NCI-H524 treated with DMSO at 0.1 percent for 48 hours (cell line): ENCODE results near the gene C14orf180.
"Not testable (repeated sequence)": the region's sequence is repeated elsewhere in the genome, so short reads cannot be mapped to it uniquely, and the experiment has no call there.

Source experiments
- DNase-seq: peaks from one replicate; lab custom pipeline; 2025; lab: John Stamatoyannopoulos, UW

The C14orf180 gene

DNA sequence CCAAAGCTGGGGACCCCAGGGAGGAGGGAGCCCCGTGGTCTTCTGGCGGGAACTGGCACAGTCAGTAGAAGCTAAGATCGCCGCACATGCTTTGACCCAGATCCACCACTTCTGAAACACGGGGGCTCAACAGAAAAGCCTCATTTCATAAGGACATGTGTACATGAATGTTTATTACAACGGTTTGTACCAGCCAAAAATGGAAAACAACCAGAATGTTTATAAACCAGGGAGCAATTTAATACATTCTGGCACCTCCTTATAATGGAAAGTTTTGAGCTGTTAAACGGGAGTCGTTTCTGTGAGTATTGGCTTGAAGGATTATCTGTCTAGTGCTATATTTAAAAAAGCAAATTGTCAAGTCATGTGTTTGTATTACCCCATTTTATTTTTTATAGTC, 32.3 kb downstream of the C14orf180 start:
- no peak for DNase-seq

DNA sequence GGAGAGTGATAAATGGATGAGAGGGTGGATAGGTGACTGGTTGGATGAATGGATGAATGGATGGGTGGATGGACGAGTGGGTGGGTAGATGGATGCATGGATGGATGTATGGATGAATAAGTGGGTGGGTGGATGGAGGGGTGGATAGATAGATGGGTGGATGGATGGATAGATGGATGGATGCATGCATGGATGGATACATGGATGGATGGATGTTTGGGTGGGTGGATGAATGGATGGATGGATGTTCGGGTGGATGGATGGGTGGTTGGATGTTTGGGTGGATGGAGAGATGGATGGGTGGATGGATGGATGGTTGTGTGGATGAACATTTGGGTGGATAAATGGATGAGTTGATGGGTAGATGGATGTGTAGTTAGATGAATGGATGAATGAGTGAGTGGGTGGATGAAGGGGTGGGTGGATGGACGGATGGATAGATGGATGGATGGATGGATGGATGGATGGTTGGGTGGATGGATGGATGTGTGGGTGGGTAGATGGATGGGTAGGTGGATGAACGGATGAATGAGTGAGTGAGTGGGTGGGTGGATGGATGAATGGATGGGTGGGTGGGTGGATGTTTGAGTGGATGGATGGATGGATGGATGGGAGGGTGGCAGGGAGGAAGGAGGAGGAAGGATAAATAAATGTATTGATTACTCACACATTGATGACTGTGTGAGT, 34.7 kb downstream of the C14orf180 start:
- DNase-seq: no peak

DNA sequence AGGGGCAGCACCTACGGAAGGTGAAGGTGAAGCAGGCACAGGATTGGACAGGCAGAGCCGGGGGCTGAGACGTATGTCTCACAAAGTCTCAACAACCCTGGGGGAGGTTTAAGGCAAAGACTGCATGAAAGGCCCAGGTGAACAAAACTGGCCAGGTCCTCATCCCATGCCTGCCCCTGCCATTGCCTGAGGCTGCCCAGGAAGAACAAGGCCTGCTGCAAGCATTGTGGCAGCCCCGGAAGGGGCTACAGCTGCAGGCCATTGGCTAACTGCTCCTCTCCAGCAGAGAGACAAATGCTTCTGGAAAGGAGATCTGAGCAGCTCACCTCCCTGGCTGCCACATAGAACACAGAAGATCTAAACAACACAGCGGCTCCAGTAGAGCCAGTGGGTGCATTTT, 45.4 kb downstream of the C14orf180 start:
- no peak for DNase-seq

DNA sequence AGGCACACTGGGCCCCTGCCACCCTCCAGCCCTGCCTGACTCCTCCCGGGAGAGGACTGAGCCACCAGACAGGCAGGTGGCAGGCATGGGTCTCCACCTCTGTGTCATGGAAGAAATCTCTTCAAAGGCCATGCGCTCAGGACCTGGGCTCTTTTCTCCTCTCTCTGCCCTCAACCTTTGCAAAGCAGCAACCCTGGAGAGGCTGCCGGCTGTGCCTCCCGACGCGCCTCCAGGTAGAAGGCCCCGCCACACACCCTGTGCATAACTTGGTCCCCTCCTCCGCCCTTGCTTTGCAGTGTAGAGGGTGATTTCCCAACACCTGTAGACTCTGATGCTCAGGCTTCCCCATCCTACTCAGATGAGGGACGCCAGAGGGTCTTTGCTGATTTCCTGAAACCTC, 53.2 kb downstream of the C14orf180 start:
- no peak for DNase-seq

DNA sequence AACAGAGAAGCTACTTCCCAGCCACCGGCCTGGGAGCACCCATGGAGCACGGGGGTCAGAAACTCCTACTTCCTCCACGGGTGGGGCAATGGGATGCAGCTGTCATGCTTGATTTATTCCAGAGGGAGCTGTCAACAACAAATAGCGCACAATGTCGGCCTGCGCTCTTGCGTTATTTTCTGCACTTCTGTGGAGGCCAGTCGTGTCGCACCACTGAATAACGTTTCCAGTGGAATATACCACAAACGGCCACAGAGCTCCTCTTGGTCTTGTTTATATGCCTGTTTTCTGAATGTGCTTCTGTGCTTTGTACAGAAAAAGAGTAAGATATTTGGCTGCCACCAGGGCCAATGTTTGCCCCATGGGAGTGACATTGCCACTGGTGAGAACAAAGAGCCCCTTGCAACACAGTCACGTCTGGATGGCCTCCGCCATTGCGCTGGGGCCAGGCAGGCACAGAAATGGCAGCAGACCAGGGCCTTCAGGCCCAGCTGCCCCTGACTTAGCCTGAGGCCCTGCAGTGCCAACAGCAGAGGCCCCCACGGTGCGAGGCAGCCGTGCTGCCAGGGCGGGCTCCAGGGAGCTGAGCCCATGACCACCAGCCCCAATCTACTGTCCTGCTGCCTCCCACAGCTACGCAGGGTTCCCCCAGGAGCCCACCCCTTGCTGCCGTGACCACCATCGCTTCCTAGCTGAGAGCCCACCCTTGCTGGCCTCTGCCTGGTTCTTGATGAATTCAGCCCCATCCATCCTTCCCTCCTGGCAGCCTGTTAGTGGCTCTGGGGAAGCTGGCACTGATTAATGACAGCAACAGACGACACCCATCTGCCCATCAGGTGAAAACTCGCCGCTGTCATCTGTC, 53.9 kb downstream of the C14orf180 start:
- DNase-seq: no peak

DNA sequence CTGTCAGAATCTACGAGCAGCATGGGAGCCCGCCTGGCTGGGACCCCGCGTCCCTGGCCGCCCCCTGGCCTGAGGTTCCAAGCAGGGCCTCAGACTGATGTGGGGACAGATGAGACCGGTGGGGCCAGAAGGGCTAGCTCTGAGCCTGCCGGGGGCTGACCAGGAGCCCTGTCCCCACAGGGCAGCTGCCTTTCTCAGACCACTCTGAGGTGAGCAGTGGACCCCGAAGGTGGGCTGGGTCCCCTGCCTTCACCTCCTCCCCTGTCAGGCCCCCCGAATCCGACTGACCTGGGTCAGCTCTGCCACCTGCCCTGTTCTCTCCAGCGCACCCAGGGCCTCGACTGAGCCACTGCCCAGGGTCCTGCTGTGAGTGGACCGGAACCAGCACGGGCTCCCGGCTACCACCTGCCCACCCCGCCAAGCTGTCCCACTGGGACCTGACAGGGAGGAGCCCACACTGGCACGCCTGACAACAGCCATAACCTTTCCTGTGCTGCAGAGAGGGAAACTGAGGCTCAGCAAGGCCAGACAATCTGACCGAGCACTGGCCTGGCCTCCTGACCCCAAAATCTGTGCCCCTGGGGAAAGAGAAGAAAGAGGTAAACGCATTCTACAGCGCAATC, 54.7 kb downstream of the C14orf180 start:
- DNase-seq: no peak

DNA sequence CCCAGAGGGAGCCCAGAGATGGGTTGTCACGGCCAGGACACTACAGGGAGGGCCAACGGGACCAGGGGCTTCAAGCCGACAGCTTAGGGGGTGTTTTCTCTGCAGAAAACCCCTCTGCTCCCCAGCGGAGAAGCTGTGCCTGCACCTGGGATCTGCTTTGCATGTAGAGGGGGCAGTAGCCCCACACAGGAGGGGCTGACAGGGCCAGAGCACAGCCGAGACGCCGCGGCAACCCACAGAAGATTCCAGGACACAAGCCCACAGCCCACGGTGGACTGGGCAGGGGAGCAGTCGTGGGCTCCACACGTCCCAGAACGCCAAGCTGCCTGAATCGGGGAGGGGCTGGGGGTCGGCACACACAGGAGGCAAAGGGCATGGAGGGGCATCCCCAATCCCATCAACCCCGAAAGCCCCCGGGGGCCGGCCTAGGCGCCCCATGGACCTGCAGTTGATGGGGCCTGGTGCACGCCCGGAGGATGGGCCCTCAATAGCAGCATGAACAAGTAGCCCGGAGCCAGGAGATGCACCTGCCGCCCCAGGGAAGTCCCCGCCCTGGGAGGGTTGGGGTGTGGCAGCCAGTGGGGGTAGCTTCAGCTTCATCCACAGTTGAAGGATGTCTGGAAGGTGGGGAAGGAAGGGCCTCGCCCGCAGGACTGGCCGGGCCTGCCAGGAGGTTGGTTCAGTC, 55.5 kb downstream of the C14orf180 start:
- no peak for DNase-seq

DNA sequence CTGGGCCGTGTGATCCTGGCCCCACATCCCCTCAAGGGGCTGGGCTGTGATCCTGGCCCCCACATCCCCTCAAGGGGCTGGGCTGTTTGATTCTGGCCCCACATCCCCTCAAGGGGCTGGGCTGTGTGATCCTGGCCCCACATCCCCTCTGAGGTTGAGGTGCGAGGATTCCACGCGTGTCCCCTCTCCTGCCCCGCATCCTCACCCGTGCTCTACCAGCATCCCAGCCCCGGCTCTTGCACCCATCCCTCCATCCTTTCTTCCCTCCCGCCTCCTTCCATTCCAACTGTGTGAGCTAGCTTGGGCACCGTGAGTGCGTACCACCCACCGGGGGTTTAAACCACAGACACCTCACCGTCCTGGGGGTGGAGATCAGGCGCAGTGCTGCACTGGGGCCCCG, 56.2 kb downstream of the C14orf180 start:
- DNase-seq: no peak

DNA sequence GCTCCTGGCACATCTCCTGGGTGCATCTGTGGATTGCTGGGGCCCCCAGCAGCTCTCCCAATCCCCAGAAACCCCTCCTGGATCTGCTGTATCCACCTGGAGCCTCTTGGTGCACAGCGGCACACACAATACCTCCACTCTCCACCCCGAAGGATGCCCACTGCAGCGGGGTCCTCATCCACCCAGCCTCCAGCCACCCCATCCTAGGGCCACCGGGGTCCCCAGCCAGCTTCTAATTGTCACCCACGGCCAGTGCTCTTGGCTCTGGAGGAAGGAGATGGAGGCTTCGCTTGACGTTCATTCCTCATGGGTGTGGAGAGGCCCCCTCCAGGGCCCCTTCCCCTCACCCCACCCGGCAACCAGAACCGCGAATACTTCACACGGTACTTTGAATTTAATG, 56.6 kb downstream of the C14orf180 start:
- no peak for DNase-seq

DNA sequence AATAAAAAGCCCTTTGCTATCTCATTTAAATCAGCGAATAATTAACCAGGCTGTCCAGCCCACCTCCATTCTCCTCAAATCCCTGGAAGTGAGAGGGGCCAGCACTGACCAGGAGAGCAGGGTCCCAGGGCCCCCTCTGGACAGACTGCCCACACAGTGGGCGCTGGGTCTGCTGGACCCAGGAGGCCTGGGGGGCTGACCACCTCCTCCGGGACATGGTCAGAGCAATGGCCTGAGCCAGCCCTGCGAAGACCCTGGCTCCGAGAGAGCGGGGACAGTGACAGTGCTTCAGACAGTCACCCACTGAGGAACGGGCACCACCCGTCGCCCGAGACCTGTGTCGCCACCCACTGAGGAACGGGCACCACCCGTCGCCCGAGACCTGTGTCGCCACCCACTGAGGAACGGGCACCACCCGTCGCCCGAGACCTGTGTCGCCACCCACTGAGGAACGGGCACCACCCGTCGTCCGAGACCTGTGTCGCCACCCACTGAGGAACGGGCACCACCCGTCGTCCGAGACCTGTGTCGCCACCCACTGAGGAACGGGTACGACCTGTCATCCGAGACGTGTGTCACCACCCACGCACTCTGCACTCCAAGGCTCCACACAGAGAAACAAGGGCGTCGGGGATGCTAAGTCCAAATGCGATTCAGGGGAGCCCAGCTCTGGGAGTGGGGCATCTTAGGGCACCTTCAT, 57.4 kb downstream of the C14orf180 start:
- not testable (repeated sequence) for DNase-seq

DNA sequence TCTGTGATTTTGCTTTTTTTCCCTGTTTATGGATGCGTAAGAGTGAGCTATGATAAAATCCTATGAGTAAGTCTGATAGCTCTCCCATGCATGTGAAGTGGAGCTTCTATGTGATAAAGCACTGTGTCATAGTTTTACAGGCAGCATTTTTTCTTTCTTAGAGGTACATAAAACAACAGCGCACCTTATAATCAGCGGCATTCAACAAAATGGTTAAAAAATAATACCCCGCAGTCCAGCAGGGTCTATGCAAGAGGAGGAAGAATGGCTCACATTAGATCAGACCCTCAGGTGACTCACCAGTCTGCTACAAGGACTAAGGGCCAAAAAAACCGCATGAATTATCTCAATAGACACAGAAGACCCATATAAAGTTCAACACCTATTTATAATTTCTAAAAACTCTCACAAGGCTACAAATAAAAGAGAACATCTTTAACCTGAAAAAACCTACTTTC, 58.0 kb downstream of the C14orf180 start:
- no peak for DNase-seq

DNA sequence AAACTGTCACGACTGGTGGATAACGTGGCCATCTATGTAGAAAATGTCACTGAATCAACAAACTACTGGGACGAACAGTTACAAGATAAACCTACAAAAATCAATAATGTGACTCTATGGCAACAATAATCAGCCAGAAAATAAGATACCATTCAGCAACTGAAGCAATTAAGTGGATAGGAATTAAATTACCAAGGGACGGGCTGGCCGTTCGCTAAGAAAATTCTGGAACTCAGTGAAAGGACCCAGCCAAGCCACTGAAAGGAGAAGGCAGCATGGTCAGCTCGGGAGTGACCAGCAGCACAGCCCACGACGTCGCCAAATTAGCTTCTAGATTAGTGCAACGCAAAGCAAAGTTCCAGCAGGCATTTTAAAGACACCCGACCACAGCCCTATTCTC, 58.6 kb downstream of the C14orf180 start:
- DNase-seq: no peak

DNA sequence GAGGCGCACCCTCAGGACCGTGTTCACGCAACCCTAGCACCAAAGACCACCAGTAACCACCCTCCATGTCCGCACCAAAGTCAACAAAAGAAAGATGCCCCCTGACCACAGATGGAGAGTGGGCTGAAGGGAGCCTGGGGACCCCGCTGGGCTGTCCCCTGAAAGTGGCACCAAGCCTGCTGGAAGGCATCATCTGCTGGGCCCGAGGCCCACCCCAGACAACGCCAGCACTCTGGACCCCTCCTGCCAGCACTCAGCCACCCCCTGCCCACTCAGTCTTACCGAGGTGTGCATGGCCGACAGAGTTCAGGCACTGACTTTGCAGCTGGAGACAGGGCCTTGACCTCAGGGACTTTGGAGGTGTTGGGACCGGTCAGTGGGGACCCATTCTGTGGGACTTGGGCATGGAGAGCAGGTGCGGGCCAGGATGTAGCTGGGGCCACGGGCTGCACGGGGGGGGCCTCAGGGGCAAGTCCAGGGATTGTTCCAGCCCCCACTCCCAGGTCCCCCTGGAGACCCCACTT, 59.4 kb downstream of the C14orf180 start:
- no peak for DNase-seq

DNA sequence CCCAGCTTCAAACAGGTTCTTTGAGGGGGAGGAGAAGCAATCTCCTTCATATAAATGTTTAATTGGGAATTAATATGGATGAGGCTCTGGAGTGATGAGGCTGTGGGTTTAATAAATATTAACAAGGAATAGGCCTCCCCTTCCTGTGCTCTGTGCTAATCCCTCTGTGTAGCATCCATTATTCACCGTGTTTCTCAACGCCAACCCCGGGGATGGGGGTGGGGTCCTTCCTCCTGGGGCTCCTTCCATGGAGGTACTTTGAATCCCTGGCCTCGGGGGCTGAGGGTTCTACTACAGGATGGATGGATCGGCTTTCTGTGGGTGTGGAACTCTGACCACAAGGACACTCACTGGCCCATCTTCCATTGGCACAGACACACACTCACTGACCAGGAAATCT, 59.9 kb downstream of the C14orf180 start:
- DNase-seq: no peak
